ENCODE results near the gene ZXDC. TPM values are rescaled to one million over a fixed set of nuclear protein-coding genes. Genes with fewer than 3 reads are reported as not detected.

The ZXDC gene
- total and polyA plus RNA-seq, 2 donors (not counting 1 experiment from before 2014, with no cell fraction given) = 38.9 to 70.9 TPM

DNA sequence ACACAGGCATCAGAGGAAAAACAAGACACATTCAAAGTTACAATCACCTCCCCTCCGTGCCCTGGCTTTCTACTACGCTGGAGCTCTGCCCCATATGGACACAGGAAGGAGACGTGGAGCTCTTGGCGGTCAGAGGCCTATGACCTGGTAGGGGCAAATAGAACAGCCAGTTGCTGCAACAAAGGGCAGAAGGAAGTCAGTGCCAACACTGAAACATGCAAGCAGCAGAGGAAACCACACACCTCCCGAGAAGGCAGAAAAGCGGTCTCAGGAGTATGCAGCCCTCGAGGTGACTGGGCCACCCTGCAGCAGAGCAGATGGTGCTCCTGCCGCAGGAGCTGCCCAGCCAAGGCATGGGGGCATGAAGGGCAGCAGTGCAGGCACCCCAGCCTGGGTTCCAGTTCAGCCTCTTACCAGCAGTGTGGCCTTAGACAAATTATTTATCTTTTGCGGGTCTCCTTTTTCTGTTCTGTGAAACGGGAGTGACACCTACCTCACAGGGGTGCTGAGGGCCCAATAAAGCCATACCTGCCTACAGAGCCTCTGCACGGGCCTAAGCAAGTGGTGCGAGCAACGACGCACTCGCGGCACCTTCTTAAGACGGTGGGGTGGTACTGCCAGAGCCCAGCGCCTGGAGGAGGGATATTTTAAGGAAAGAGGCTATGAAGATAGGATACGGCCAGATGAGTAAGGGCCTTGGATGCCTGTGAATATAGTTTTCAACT is 8.6 kb downstream of the ZXDC start:
- ChIA-PET POLR2A (no interaction called here), CTCF (no interaction called here)
- ATAC-seq (ENCODE audit: low read depth) (no peak), DNase-seq (no peak)
- TF ChIP-seq EZH2 (IDR thresholded peaks at IDR 0.05; ENCODE audit: borderline replicate concordance, insufficient read depth, low read depth, low read length, poor library complexity, severe bottlenecking) (no peak), CTCF (IDR thresholded peaks at IDR 0.05) (no peak)
- H3K9ac ChIP-seq (ENCODE audit: low read length) = no peak overlapping the region
- intact Hi-C loops (cut with micrococcal nuclease) = no loop called here
- no peaks in the 10 kb centered on the region for H3K27me3 ChIP-seq (replicated peaks in 1 of 4; ENCODE audit: control extremely low read depth in 1 of 4, control insufficient read depth in 3 of 4, insufficient read depth in 4 of 4, low read length in 3 of 4)
- Mint-ChIP-seq H3K9me3 (ENCODE audit: insufficient read depth) (no peaks in the 10 kb centered on the region), H3K27ac (no peak overlapping the region), H3K4me3 (no peak overlapping the region), H3K4me1 (peaks cover 12% of the 10 kb centered on the region), H3K27me3 (no peaks in the 10 kb centered on the region)
- H3K9me3 ChIP-seq (ENCODE audit: control extremely low read depth in 1 of 3, control insufficient read depth in 2 of 3, insufficient read depth in 1 of 3, low read length in 2 of 3) = no peaks in the 10 kb centered on the region
- H4K20me1 ChIP-seq (ENCODE audit: control insufficient read depth, insufficient read depth, low read length, poor library complexity, severe bottlenecking) = peaks cover 87% of the 10 kb centered on the region
- no peak overlapping the region for H3K4me3 ChIP-seq (ENCODE audit: control extremely low read depth in 1 of 5, extremely low read depth in 1 of 5, insufficient read depth in 1 of 5, low read depth in 2 of 5, low read length in 4 of 5)
- H3K27ac ChIP-seq (ENCODE audit: low read length in 2 of 2) = no peak overlapping the region
- peaks cover 25 to 92% of the 10 kb centered on the region in 2 experiments for H3K36me3 ChIP-seq (replicated peaks in 1 of 2; ENCODE audit: control extremely low read depth in 1 of 2, control insufficient read depth in 1 of 2, extremely low read depth in 1 of 2, insufficient read depth in 2 of 2, low read length in 1 of 2)
- 88% methylated on average over 15 of the region's 19 CpGs for WGBS (ENCODE audit: insufficient coverage)
- H3K79me2 ChIP-seq (ENCODE audit: control insufficient read depth, insufficient read depth, low read length) = peaks cover 59% of the 10 kb centered on the region
- no peak overlapping the region for H2AFZ ChIP-seq (ENCODE audit: insufficient read depth, low read depth, low read length, poor library complexity, severe bottlenecking)
- H3K4me2 ChIP-seq (replicated peaks; ENCODE audit: low read depth, low read length, poor library complexity, severe bottlenecking) = no peak overlapping the region
- peaks cover 2% of the 10 kb centered on the region in 2 donors for H3K4me1 ChIP-seq (ENCODE audit: control insufficient read depth in 2 of 2, insufficient read depth in 2 of 2, low read length in 2 of 2)

- WGBS (ENCODE audit: insufficient coverage) = 98% methylated on average over 15 of the region's 16 CpGs
- CTCF ChIA-PET = no interaction called here
- ATAC-seq (ENCODE audit: low read depth) (no peak), DNase-seq (no peak)
- H3K27ac ChIP-seq (ENCODE audit: low read length in 2 of 2) = no peak overlapping the region
- no peaks in the 10 kb centered on the region for H3K4me1 ChIP-seq (ENCODE audit: control insufficient read depth in 2 of 2, insufficient read depth in 2 of 2, low read length in 2 of 2)
- POLR2A ChIA-PET = no interaction called here
- H3K4me3 ChIP-seq (ENCODE audit: control extremely low read depth in 1 of 5, extremely low read depth in 1 of 5, insufficient read depth in 1 of 5, low read depth in 2 of 5, low read length in 4 of 5) = no peak overlapping the region
- intact Hi-C loops (cut with micrococcal nuclease) = no loop called here
- no peaks in the 10 kb centered on the region for H3K9me3 Mint-ChIP-seq (ENCODE audit: insufficient read depth)
- no peak overlapping the region for H3K9ac ChIP-seq (ENCODE audit: low read length)
- H2AFZ ChIP-seq (ENCODE audit: insufficient read depth, low read depth, low read length, poor library complexity, severe bottlenecking) = no peak overlapping the region
- peaks cover 57% of the 10 kb centered on the region for H3K79me2 ChIP-seq (ENCODE audit: control insufficient read depth, insufficient read depth, low read length)
- no peaks in the 10 kb centered on the region for H3K27me3 Mint-ChIP-seq
- H3K4me1 Mint-ChIP-seq = peaks cover 8% of the 10 kb centered on the region
- H3K27ac Mint-ChIP-seq = no peak overlapping the region
- peaks cover 32 to 92% of the 10 kb centered on the region in 2 experiments for H3K36me3 ChIP-seq (replicated peaks in 1 of 2; ENCODE audit: control extremely low read depth in 1 of 2, control insufficient read depth in 1 of 2, extremely low read depth in 1 of 2, insufficient read depth in 2 of 2, low read length in 1 of 2)
- H3K9me3 ChIP-seq (ENCODE audit: control extremely low read depth in 1 of 3, control insufficient read depth in 2 of 3, insufficient read depth in 1 of 3, low read length in 2 of 3) = no peaks in the 10 kb centered on the region
- peaks cover 94% of the 10 kb centered on the region for H4K20me1 ChIP-seq (ENCODE audit: control insufficient read depth, insufficient read depth, low read length, poor library complexity, severe bottlenecking)
- TF ChIP-seq CTCF (IDR thresholded peaks at IDR 0.05) = no peak
- no peak for TF ChIP-seq EZH2 (IDR thresholded peaks at IDR 0.05; ENCODE audit: borderline replicate concordance, insufficient read depth, low read depth, low read length, poor library complexity, severe bottlenecking)
- H3K4me3 Mint-ChIP-seq = no peak overlapping the region
- no peaks in the 10 kb centered on the region for H3K27me3 ChIP-seq (replicated peaks in 1 of 4; ENCODE audit: control extremely low read depth in 1 of 4, control insufficient read depth in 3 of 4, insufficient read depth in 4 of 4, low read length in 3 of 4)
- no peak overlapping the region for H3K4me2 ChIP-seq (replicated peaks; ENCODE audit: low read depth, low read length, poor library complexity, severe bottlenecking)
These were observed 9.7 kb downstream of the ZXDC start for GRCh38 chr3:126465928-126466544.
